ENCODE data around the gene AKR1D1. TPM values are rescaled to one million over a fixed set of nuclear protein-coding genes. Genes with fewer than 3 reads are reported as not detected.

AKR1D1 gene
- total and polyA plus RNA-seq, 10 of the 15 experiments (the other 5 are each of a cell fraction or from before 2014, with no cell fraction given): 0.09 to 0.34 TPM; not detected in 8

DNA sequence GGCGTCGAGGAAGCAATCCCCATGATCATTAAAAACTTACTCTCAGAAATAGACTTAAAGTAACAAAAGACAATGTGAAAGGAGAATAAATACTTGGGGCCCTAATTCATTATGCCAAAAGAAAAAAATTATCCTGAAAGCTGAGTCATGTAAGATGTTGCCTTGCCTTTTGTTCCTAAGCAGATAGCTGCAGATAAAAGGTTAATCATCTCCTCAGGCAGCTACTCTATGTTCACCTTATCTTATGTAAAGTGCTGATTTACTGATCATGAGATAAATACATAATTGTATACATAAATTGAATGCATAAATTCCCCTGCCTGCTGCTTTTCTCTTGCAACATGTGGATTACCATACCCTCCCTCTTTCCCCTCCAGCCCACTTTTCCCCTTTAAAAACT, 46.3 kb upstream of the AKR1D1 start:
- BruUV-seq (replicated peaks): no TSS peak
- Histone ChIP-seq H3K4me2 (ENCODE audit: control insufficient read depth, insufficient read depth) (no peak overlapping the region), H3K9ac (ENCODE audit: control insufficient read depth, insufficient read depth, low read length) (no peak overlapping the region), H3K4me1 (ENCODE audit: control insufficient read depth, insufficient read depth, low read length) (peaks cover 56% of the 10 kb centered on the region), H4K20me1 (ENCODE audit: control insufficient read depth, insufficient read depth) (no peaks in the 10 kb centered on the region), H3K9me3 (replicated peaks; ENCODE audit: control insufficient read depth, insufficient read depth, low read length) (peaks cover 9% of the 10 kb centered on the region; the same call in 2 of the 3 replicates), H3K36me3 (ENCODE audit: control insufficient read depth in 2 of 2, insufficient read depth in 2 of 2, low read length in 1 of 2) (no peaks in the 10 kb centered on the region), H3K27me3 (replicated peaks in 1 of 2; ENCODE audit: control insufficient read depth in 2 of 2, insufficient read depth in 2 of 2, low read length in 1 of 2) (no peaks in the 10 kb centered on the region), H3K79me2 (ENCODE audit: control insufficient read depth, insufficient read depth, low read length) (no peaks in the 10 kb centered on the region), H2AFZ (ENCODE audit: control insufficient read depth, low read depth, low read length) (no peak overlapping the region), H3K4me3 (no peak overlapping the region), H3K27ac (ENCODE audit: control insufficient read depth, insufficient read depth) (no peak overlapping the region)
- ATAC-seq (no peak), DNase-seq (ENCODE audit: low read depth, low spot score) (no peak), FAIRE-seq (no peak)
- ChIA-PET SMC1A (ENCODE audit: uncharacterized antibody, unreplicated experiment) (interaction anchor here (0.9 kb wide), 1 partner anchor 35 kb away, joined by 6 read pairs; no protein-coding TSS in a partner anchor), RAD21 (ENCODE audit: unreplicated experiment) (no interaction called here), POLR2A (no interaction called here), CTCF (interaction anchor here (1.2 to 2.1 kb wide), 2 partner anchors 14 to 27 kb away, joined by 5 to 8 read pairs; no protein-coding TSS in a partner anchor)
- in situ Hi-C loops (cut with MboI): no loop called here
- TF ChIP-seq SREBF1 (IDR thresholded peaks at IDR 0.05; ENCODE audit: low read length): no peak
- no peak for TF ChIP-seq SRF (IDR thresholded peaks at IDR 0.05; ENCODE audit: low read depth in 2 of 2, low read length in 2 of 2)
- TF ChIP-seq, protein P1, sequence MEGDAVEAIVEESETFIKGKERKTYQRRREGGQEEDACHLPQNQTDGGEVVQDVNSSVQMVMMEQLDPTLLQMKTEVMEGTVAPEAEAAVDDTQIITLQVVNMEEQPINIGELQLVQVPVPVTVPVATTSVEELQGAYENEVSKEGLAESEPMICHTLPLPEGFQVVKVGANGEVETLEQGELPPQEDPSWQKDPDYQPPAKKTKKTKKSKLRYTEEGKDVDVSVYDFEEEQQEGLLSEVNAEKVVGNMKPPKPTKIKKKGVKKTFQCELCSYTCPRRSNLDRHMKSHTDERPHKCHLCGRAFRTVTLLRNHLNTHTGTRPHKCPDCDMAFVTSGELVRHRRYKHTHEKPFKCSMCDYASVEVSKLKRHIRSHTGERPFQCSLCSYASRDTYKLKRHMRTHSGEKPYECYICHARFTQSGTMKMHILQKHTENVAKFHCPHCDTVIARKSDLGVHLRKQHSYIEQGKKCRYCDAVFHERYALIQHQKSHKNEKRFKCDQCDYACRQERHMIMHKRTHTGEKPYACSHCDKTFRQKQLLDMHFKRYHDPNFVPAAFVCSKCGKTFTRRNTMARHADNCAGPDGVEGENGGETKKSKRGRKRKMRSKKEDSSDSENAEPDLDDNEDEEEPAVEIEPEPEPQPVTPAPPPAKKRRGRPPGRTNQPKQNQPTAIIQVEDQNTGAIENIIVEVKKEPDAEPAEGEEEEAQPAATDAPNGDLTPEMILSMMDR (IDR thresholded peaks at IDR 0.05 in 2 of 3, conservative IDR thresholded peaks at IDR 0.05 in 1 of 3; ENCODE audit: control insufficient read depth in 2 of 3, extremely low read depth in 1 of 3, insufficient read depth in 1 of 3, low read depth in 3 of 3, low read length in 3 of 3): no peak
- TF ChIP-seq ZNF24 (IDR thresholded peaks at IDR 0.05): no peak
- no peak for TF ChIP-seq STAT1 (conservative IDR thresholded peaks at IDR 0.05)
- intact Hi-C loops (cut with micrococcal nuclease; ENCODE audit: unreplicated experiment): loop anchor here (5.0 kb wide), 1 partner anchor 432 kb away; the partner anchor contains the start of gene TRIM24
- WGBS (ENCODE audit: insufficient coverage, insufficient replicate concordance, low lambda C conversion rate, missing lambda C conversion rate): 100% methylated on average over 2 of the region's 2 CpGs

Data from GM12878 (cell line).